K562 (cell line): ENCODE data around the gene BRF1. TPM values are rescaled to one million over a fixed set of nuclear protein-coding genes. Genes with fewer than 3 reads are reported as not detected.

Experiments used
- ATAC-seq: fragments of 200-7000 bp; cut with Tn5 transposase; 3 replicates; pipeline ENCODE4 v1.9.1; 2020; ENCODE audit warnings: moderate library complexity
- BruUV-seq: library from RNA; stranded (reverse); fragments of 400-500 nt; replicated peaks from 2 replicates; lab custom pipeline; 2021; lab: Mats Ljungman, UMichigan
- CTCF ChIA-PET: fragments of 300-600 bp; formaldehyde crosslinking; extraction: SDS; loops from one replicate; lab custom pipeline; 2021; ENCODE audit warnings: low intra/inter-chr PET ratio; lab: Yijun Ruan, JAX
- POLR2A ChIA-PET: fragments of 300-600, 350-650 bp; sonication (Branson Sonifier 250); formaldehyde crosslinking; extraction: SDS; loops from one replicate; lab custom pipeline; 2021; ENCODE audit warnings: antibody characterized with exemption, inconsistent platforms; lab: Yijun Ruan, JAX
- DNase-seq, 4 experiments: peaks; one replicate each; pipeline versions ENCODE4 v3.0.0 to v3.0.0-alpha.2; 2011 to 2018; ENCODE audit warnings: low spot score in 3 of 4, mixed read lengths in 3 of 4; ENCODE audit errors: extremely low read depth in 1 of 4
- FAIRE-seq: peaks from 2 replicates; lab custom pipeline; 2011; peaks lifted over from hg19 to GRCh38; lab: Jason Lieb, UNC
- H2AFZ ChIP-seq: 2 replicates; pipeline ENCODE4 v1.6.0; 2011; ENCODE audit warnings: low read depth, low read length, control low read depth, inconsistent platforms
- H3K27ac ChIP-seq: fragments of 200-600 bp; 3 replicates; pipeline ENCODE4 v1.8.0; 2011; ENCODE audit warnings: low read depth, mild to moderate bottlenecking, control low read depth, inconsistent platforms, low read length, moderate library complexity, mixed read lengths; ENCODE audit errors: extremely low read depth
- H3K27me3 ChIP-seq, 2 experiments: fragments of 300-600 bp in 1 of 2; 2 replicates in 1 of 2; 3 replicates in 1 of 2; pipeline versions ENCODE4 v1.6.0 to v1.8.0; 2011; ENCODE audit warnings: inconsistent platforms in 2 of 2, low read length in 2 of 2, mild to moderate bottlenecking in 1 of 2, mixed read lengths in 1 of 2, moderate library complexity in 1 of 2; ENCODE audit not compliant: control insufficient read depth in 2 of 2, insufficient read depth in 2 of 2
- H3K36me3 ChIP-seq: fragments of 300-600 bp; 3 replicates; pipeline ENCODE4 v1.8.0; 2011; ENCODE audit warnings: mild to moderate bottlenecking, low read length, inconsistent platforms; ENCODE audit not compliant: control insufficient read depth, insufficient read depth
- H3K4me1 ChIP-seq, 2 experiments: fragments of 200-600 bp in 1 of 2; replicated peaks in 1 of 2; 2 replicates in 1 of 2; 3 replicates in 1 of 2; pipeline versions ENCODE4 v1.5.1 to v1.8.0; 2011; ENCODE audit warnings: inconsistent platforms in 2 of 2, low read length in 2 of 2, mild to moderate bottlenecking in 1 of 2, mixed read lengths in 1 of 2, moderate library complexity in 1 of 2; ENCODE audit not compliant: control insufficient read depth in 2 of 2, insufficient read depth in 2 of 2
- H3K4me2 ChIP-seq: 2 replicates; pipeline ENCODE4 v1.6.1; 2011; ENCODE audit warnings: low read length, control low read depth, inconsistent platforms, mixed read lengths; ENCODE audit not compliant: insufficient read depth
- H3K4me3 ChIP-seq: fragments of 200-600 bp; sonication (generic), shearing (Covaris generic); 2 replicates; pipeline ENCODE4 v1.5.1; 2016; ENCODE audit warnings: control low read depth, inconsistent platforms
- H3K79me2 ChIP-seq: fragments of 200-600 bp; 3 replicates; pipeline ENCODE4 v1.8.0; 2011; ENCODE audit warnings: low read length, inconsistent platforms; ENCODE audit not compliant: control insufficient read depth, insufficient read depth
- H3K9ac ChIP-seq, 2 experiments: 2 replicates each; pipeline versions ENCODE4 v1.6.0 to v1.6.1; 2011; ENCODE audit warnings: low read depth in 2 of 2, low read length in 2 of 2, control low read depth in 1 of 2, inconsistent platforms in 1 of 2, mild to moderate bottlenecking in 1 of 2, mixed read lengths in 1 of 2; ENCODE audit not compliant: insufficient read depth in 1 of 2
- H3K9me1 ChIP-seq: one replicate; pipeline ENCODE4 v1.6.0; 2011; ENCODE audit warnings: inconsistent platforms, mild to moderate bottlenecking, low read length, moderate library complexity; ENCODE audit not compliant: control insufficient read depth, insufficient read depth
- H3K9me3 ChIP-seq: replicated peaks from 2 replicates; pipeline ENCODE4 v1.5.1; 2011; ENCODE audit warnings: low read depth, low read length, inconsistent platforms; ENCODE audit not compliant: control insufficient read depth, insufficient read depth
- H4K20me1 ChIP-seq: replicated peaks from 2 replicates; pipeline ENCODE4 v1.6.1; 2011; ENCODE audit warnings: low read length, inconsistent platforms, mixed read lengths; ENCODE audit not compliant: control insufficient read depth, insufficient read depth
- DNMT1 ChIP-seq: fragments of 450-650 bp; IDR thresholded peaks from 2 replicates; pipeline ENCODE4 v1.6.1; 2016; ENCODE audit warnings: antibody characterized with exemption, mild to moderate bottlenecking
- ESRRB ChIP-seq: fragments of 250-450 bp; sonication (Bioruptor Pico); IDR thresholded peaks from 2 replicates; pipeline ENCODE4 v1.5.0; 2020; ENCODE audit warnings: mild to moderate bottlenecking, moderate library complexity, borderline replicate concordance
- MCM7 ChIP-seq, 2 experiments: fragments of 450-650 bp; IDR thresholded peaks; 2 replicates each; pipeline ENCODE4 v1.6.1; 2016 to 2018
- NUFIP1 ChIP-seq: fragments of 450-650 bp; IDR thresholded peaks from 2 replicates; pipeline ENCODE4 v1.6.1; 2018; ENCODE audit not compliant: partially characterized antibody
- YBX1 ChIP-seq: fragments of 450-650 bp; IDR thresholded peaks from 2 replicates; pipeline ENCODE4 v1.7.1; 2016; ENCODE audit warnings: mild to moderate bottlenecking
- ZKSCAN3 ChIP-seq: fragments of 250-450 bp; sonication (Bioruptor Pico); IDR thresholded peaks from 2 replicates; pipeline ENCODE4 v1.4.0; 2020
- ZNF174 ChIP-seq: fragments of 250-450 bp; sonication (Bioruptor Pico); IDR thresholded peaks from 2 replicates; pipeline ENCODE4 v1.4.0; 2020; ENCODE audit warnings: mild to moderate bottlenecking
- ZNF431 ChIP-seq: sonication (generic); formaldehyde crosslinking; IDR thresholded peaks from 2 replicates; pipeline ENCODE4 v1.8.0; 2022; ENCODE audit warnings: mild to moderate bottlenecking, missing genetic modification reagents
- WGBS: fragments of 100-300 bp; shearing (Covaris generic); methylation state at CpG from one replicate; pipeline ENCODE4 v1.1.6; 2016; ENCODE audit warnings: low coverage, mixed read lengths; ENCODE audit not compliant: insufficient coverage; ENCODE audit errors: missing lambda C conversion rate; 5-methylcytosine and 5-hydroxymethylcytosine counted together
- in situ Hi-C: fragments of 300-500 bp; cut with MboI; formaldehyde crosslinking; loops from 4 replicates; pipeline ENCODE4 v1.15.0; 2018; ENCODE audit warnings: inconsistent platforms, mixed read lengths
- intact Hi-C: fragments of 100-400 bp; cut with micrococcal nuclease; formaldehyde crosslinking; loops from 2 replicates; pipeline ENCODE4 v1.14.2; 2022
- polyA plus RNA-seq, 8 experiments: library from polyadenylated mRNA; depleted of rRNA in 4 of 8; stranded (reverse) in 5 of 8; unstranded in 3 of 8; fragments of >200 nt; fragmentation: Nextera tagmentation in 2 of 8; fragmentation: Illumina TruSeq in 1 of 8; extraction: Ambion mirVana in 2 of 8; extraction: Trizol in 1 of 8; gene quantifications; 2 replicates each; pipeline versions ENCODE4 v1.2.1 to v1.2.3, GENCODE V29; 2011 to 2014; ENCODE audit warnings: inconsistent platforms in 1 of 8, missing spikeins in 1 of 8
- total RNA-seq, 7 experiments: library from RNA; depleted of rRNA in 6 of 7; stranded (reverse); fragments of >200 nt in 6 of 7; fragmentation: Illumina TruSeq in 2 of 7; extraction: Trizol in 2 of 7; gene quantifications; 2 replicates each; pipeline versions ENCODE4 v1.2.1 to v1.2.3, GENCODE V29; 2011 to 2021; ENCODE audit warnings: low replicate concordance in 1 of 7
- TF ChIP-seq, protein P1 (sequence below): sonication (generic); formaldehyde crosslinking; IDR thresholded peaks from 2 replicates; pipeline ENCODE4 v1.8.1; 2022; ENCODE audit warnings: missing genetic modification reagents
- TF ChIP-seq, protein P2 (sequence below): sonication (generic); formaldehyde crosslinking; IDR thresholded peaks from 2 replicates; pipeline ENCODE4 v1.8.1; 2023; ENCODE audit warnings: mild to moderate bottlenecking, missing genetic modification reagents
- TF ChIP-seq, protein P3 (sequence below), 2 experiments: fragments of 450-650 bp in 1 of 2; sonication (generic) in 1 of 2; formaldehyde crosslinking in 1 of 2; IDR thresholded peaks in 1 of 2; conservative IDR thresholded peaks in 1 of 2; 2 replicates each; pipeline versions ENCODE4 v1.6.1 to v1.8.1; 2016 to 2023; ENCODE audit warnings: mild to moderate bottlenecking in 2 of 2, moderate library complexity in 2 of 2, inconsistent platforms in 1 of 2, missing genetic modification reagents in 1 of 2
- TF ChIP-seq, protein P4 (sequence below): fragments of 250-450 bp; sonication (Bioruptor Pico); IDR thresholded peaks from 2 replicates; pipeline ENCODE4 v1.8.0; 2022; ENCODE audit warnings: moderate library complexity, mild to moderate bottlenecking, inconsistent platforms
- TF ChIP-seq, protein P5 (sequence below): fragments of 250-450 bp; sonication (Bioruptor Pico); IDR thresholded peaks from 2 replicates; pipeline ENCODE4 v1.9.0; 2021; ENCODE audit warnings: mild to moderate bottlenecking, inconsistent platforms

The BRF1 gene
- total and polyA plus RNA-seq, 9 of the 15 experiments (the other 6 are each of a cell fraction or from before 2014, with no cell fraction given) = 0.14 to 24.6 (median 8.2) TPM

DNA sequence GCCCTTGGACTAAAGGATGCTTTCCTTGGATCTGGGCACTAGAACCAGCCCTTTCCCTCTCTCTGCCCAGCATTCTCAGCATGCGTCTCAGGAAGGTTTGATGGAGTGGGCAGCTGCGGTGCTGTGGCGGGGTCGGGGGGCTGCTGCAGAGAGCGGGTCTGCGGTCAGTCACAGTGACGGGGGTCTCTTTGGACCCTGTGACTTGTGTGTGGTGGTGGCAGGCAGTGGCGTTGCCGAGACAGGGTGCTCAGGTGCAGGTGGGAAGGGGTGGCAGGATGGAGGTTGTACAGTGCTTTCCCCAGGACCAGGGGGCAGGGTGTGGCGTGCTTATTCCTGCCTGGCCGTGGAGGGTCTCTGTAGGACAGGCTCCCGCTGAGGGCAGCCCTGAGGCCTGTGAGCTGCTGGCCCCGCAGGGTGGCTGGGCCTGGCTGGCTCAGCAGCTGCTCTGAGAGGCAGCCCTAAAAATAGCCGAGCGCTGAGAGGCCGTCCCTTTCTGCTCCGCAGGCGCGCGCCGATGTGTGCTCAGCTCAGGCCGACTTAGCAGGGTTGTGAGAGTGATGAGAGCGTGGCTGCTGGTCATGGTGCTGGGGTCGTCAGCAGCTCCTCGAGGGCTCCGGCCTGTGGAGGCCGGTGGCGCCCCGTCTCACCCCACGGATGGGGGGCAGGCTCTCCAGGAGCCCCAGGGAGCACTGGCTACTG is 23.4 kb upstream of the BRF1 start (continued):
- no peak for TF ChIP-seq ESRRB (CRISPR knock-in tag)

DNA sequence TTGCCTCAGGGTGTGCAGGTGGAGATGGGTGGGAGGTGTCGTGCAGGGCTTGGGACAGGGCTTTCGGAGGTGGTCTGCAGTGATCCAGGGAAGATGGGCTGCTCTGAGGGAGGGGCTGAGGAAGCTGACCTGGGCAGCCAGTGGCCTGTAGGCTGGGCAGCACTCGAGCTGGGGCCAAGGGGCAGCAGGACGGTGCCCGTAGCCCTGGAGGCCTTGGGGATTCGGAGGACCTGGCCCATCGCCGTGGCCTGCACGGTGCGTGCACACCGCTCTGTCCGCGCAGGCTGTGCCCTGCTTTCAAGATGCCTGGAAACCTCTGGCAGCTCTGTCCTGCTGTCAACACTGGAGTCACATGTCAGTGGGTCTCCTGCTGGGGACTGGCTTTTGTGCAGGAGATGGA is 22.9 kb upstream of the BRF1 start:
- no peak for FAIRE-seq
- no peak overlapping the region for H3K4me3 ChIP-seq
- TF ChIP-seq ZNF431 (CRISPR knock-in tag) (no peak), ZKSCAN3 (CRISPR knock-in tag) (no peak), NUFIP1 (no peak), MCM7 (IDR thresholded peaks at IDR 0.05) (no peak), DNMT1 (no peak), YBX1 (no peak), ZNF174 (CRISPR knock-in tag) (no peak)
- TF ChIP-seq, protein P1, sequence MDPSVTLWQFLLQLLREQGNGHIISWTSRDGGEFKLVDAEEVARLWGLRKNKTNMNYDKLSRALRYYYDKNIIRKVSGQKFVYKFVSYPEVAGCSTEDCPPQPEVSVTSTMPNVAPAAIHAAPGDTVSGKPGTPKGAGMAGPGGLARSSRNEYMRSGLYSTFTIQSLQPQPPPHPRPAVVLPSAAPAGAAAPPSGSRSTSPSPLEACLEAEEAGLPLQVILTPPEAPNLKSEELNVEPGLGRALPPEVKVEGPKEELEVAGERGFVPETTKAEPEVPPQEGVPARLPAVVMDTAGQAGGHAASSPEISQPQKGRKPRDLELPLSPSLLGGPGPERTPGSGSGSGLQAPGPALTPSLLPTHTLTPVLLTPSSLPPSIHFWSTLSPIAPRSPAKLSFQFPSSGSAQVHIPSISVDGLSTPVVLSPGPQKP (CRISPR knock-in tag) = no peak
- TF ChIP-seq, protein P2, sequence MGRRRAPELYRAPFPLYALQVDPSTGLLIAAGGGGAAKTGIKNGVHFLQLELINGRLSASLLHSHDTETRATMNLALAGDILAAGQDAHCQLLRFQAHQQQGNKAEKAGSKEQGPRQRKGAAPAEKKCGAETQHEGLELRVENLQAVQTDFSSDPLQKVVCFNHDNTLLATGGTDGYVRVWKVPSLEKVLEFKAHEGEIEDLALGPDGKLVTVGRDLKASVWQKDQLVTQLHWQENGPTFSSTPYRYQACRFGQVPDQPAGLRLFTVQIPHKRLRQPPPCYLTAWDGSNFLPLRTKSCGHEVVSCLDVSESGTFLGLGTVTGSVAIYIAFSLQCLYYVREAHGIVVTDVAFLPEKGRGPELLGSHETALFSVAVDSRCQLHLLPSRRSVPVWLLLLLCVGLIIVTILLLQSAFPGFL (CRISPR knock-in tag) = no peak
- TF ChIP-seq, protein P3, sequence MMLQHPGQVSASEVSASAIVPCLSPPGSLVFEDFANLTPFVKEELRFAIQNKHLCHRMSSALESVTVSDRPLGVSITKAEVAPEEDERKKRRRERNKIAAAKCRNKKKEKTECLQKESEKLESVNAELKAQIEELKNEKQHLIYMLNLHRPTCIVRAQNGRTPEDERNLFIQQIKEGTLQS (IDR thresholded peaks at IDR 0.05) = no peak
- TF ChIP-seq, protein P3 (CRISPR knock-in tag; conservative IDR thresholded peaks at IDR 0.05) = no peak
- TF ChIP-seq, protein P4, sequence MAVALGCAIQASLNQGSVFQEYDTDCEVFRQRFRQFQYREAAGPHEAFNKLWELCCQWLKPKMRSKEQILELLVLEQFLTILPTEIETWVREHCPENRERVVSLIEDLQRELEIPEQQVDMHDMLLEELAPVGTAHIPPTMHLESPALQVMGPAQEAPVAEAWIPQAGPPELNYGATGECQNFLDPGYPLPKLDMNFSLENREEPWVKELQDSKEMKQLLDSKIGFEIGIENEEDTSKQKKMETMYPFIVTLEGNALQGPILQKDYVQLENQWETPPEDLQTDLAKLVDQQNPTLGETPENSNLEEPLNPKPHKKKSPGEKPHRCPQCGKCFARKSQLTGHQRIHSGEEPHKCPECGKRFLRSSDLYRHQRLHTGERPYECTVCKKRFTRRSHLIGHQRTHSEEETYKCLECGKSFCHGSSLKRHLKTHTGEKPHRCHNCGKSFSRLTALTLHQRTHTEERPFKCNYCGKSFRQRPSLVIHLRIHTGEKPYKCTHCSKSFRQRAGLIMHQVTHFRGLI (CRISPR knock-in tag) = no peak
- TF ChIP-seq, protein P5, sequence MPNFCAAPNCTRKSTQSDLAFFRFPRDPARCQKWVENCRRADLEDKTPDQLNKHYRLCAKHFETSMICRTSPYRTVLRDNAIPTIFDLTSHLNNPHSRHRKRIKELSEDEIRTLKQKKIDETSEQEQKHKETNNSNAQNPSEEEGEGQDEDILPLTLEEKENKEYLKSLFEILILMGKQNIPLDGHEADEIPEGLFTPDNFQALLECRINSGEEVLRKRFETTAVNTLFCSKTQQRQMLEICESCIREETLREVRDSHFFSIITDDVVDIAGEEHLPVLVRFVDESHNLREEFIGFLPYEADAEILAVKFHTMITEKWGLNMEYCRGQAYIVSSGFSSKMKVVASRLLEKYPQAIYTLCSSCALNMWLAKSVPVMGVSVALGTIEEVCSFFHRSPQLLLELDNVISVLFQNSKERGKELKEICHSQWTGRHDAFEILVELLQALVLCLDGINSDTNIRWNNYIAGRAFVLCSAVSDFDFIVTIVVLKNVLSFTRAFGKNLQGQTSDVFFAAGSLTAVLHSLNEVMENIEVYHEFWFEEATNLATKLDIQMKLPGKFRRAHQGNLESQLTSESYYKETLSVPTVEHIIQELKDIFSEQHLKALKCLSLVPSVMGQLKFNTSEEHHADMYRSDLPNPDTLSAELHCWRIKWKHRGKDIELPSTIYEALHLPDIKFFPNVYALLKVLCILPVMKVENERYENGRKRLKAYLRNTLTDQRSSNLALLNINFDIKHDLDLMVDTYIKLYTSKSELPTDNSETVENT (CRISPR knock-in tag) = no peak
- no peaks in the 10 kb centered on the region for H3K36me3 ChIP-seq
- POLR2A ChIA-PET = no interaction called here
- H3K4me1 ChIP-seq = peaks cover 4 to 52% of the 10 kb centered on the region in 2 experiments; a peak in 4 of 5 replicates
- no peak overlapping the region for H3K27ac ChIP-seq
- DNase-seq = no peak
- in situ Hi-C loops (no loop called here), intact Hi-C loops (no loop called here)
- ATAC-seq = no peak
- H3K9me3 ChIP-seq = no peaks in the 10 kb centered on the region
- 92% methylated on average over 2 of the region's 13 CpGs for WGBS
- peaks cover 8% of the 10 kb centered on the region; the same call in 2 of the 3 replicates for H3K79me2 ChIP-seq
- no peak overlapping the region for H3K4me2 ChIP-seq
- H3K9ac ChIP-seq = peak overlapping the region in 1 of 2 experiments; percentile 52; a peak in 2 of 4 replicates
- no peak overlapping the region for H2AFZ ChIP-seq
- no TSS peak for BruUV-seq
- CTCF ChIA-PET = no interaction called here
- H3K27me3 ChIP-seq = no peaks in the 10 kb centered on the region
- peaks cover 10% of the 10 kb centered on the region for H4K20me1 ChIP-seq
- peaks cover 3% of the 10 kb centered on the region for H3K9me1 ChIP-seq
